Neural cell (in vitro differentiated cells): ENCODE data around the gene HS1BP3.

ENCODE experiments used
- CTCF ChIP-seq: fragments of 450-650 bp; IDR thresholded peaks from 2 replicates; pipeline ENCODE4 v1.5.1; 2014; ENCODE audit warnings: antibody characterized with exemption, mild to moderate bottlenecking, moderate library complexity; ENCODE audit not compliant: poor library complexity, severe bottlenecking
- EP300 ChIP-seq: fragments of 450-650 bp; conservative IDR thresholded peaks from 2 replicates; pipeline ENCODE4 v1.6.1; 2014; ENCODE audit warnings: antibody characterized with exemption, mild to moderate bottlenecking, moderate library complexity; ENCODE audit not compliant: poor library complexity, severe bottlenecking
- EZH2 ChIP-seq: fragments of 200-600, 300-800 bp; shearing (Covaris generic), sonication (generic); IDR thresholded peaks from 2 replicates; pipeline ENCODE4 v1.6.1; 2014; ENCODE audit warnings: antibody characterized with exemption, low read length, borderline replicate concordance, mild to moderate bottlenecking; ENCODE audit not compliant: insufficient read depth, poor library complexity, severe bottlenecking
- RAD21 ChIP-seq: fragments of 450-650 bp; conservative IDR thresholded peaks from 2 replicates; pipeline ENCODE4 v1.6.1; 2014; ENCODE audit warnings: antibody characterized with exemption, mild to moderate bottlenecking, moderate library complexity
- SMC3 ChIP-seq: fragments of 450-650 bp; conservative IDR thresholded peaks from 2 replicates; pipeline ENCODE4 v1.6.1; 2014; ENCODE audit warnings: antibody characterized with exemption, mild to moderate bottlenecking, moderate library complexity; ENCODE audit not compliant: poor library complexity
- TAF1 ChIP-seq: IDR thresholded peaks from 2 replicates; pipeline ENCODE4 v1.6.1; 2012; ENCODE audit warnings: low read depth

- no peak for TF ChIP-seq RAD21
- no peak for TF ChIP-seq EP300
- TF ChIP-seq CTCF = no peak
- no peak for TF ChIP-seq SMC3
- no peak for TF ChIP-seq TAF1
- no peak for TF ChIP-seq EZH2
Measured at GRCh38 chr2:20640411-20641122, 10.3 kb downstream of the HS1BP3 start.
